ENCODE measurements around the gene HS1BP3. TPM values are rescaled to one million over a fixed set of nuclear protein-coding genes. Genes with fewer than 3 reads are reported as not detected.

The HS1BP3 gene
- total RNA-seq, 2 experiments from 2014 or later = 10.1 to 10.4 TPM

DNA sequence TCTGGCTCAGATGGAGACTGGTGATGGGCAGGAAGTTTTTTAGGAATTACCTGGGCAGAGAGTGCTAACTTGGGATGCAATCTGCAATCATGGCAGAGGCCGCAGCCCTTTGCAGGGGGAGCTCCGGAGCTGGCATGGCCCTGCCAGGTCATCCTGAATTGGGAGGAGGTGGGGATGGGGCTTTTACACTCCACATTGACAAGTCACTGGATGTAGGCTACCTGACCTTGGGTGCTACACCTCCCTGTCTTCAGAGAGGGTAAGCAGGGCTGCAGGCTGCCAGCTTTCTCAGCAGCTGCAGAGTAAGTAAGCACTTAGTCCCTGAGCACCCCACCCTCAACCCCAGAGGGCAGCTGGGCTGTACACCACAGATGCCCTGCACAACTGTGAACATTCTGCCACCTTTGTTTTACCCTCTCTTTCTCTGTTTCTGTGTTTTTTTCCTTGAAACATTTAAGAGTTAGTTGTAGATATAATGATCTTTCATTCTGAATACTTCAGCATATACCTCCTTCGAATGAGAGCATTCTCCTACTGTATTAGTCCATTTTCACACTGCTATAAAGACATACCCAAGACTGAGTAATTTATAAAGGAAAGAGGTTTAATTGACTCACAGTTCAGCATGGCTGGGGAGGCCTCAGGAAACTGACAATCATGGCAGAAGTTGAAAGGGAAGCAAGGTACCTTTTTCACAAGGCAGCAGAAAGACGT is 6.8 kb upstream of the HS1BP3 start:
- Mint-ChIP-seq H3K27ac (no peak overlapping the region), H3K4me1 (ENCODE audit: low read depth) (peaks cover 5% of the 10 kb centered on the region), H3K27me3 (peaks cover 24% of the 10 kb centered on the region), H3K9me3 (no peaks in the 10 kb centered on the region), H3K4me3 (no peak overlapping the region), H3K36me3 (no peaks in the 10 kb centered on the region)
- POLR2A ChIA-PET = no interaction called here
- CTCF ChIA-PET = interaction anchor here (2.8 kb wide), 1 partner anchor 306 kb away, joined by 10 read pairs; no protein-coding TSS in a partner anchor
- DNase-seq = no peak
- intact Hi-C loops (cut with micrococcal nuclease) = no loop called here

DNA sequence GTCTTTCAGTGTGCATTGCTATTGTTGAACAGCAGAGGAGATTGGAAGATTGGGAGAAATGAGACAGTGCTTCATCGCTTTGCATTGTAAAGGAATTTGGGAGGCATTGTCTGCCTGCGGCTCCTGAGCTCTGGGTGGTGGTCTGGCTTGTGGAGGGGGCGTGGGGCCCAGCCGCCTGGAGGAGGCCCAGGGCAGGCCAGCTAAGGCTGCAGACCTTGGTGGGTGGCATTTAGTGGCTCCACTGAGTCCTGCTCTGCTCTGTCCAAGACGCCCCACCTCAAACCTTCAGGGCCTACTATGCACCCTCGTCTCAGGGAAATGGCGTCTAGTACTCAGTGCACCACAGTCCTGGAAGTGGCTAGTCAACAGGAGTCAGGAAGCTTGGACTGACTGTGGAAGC is 5.7 kb upstream of the HS1BP3 start:
- POLR2A ChIA-PET = no interaction called here
- no peak overlapping the region for H3K4me3 Mint-ChIP-seq
- intact Hi-C loops (cut with micrococcal nuclease) = no loop called here

DNA sequence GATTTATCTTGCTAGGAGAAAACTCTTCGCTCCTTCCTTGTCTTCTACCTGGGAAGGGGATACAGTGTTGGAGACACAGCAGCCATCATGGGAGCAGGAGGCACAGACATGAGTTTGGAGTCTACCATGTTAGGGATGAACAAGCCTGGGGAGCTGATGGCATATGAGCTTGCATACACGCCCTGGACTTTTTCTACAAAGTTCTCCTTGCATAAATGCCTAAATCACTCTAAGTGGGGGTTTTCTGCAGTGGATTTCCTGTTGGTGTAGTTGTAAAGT is 3.6 kb upstream of the HS1BP3 start:
- Mint-ChIP-seq H3K9me3 (no peaks in the 10 kb centered on the region), H3K4me1 (ENCODE audit: low read depth) (peaks cover 25% of the 10 kb centered on the region), H3K4me3 (no peak overlapping the region), H3K27me3 (peaks cover 5% of the 10 kb centered on the region), H3K27ac (no peak overlapping the region), H3K36me3 (no peaks in the 10 kb centered on the region)
- POLR2A ChIA-PET = no interaction called here
- CTCF ChIA-PET = interaction anchor here (1.9 to 2.6 kb wide), 2 partner anchors 12 kb away, joined by 6 to 8 read pairs; no protein-coding TSS in a partner anchor
- intact Hi-C loops (cut with micrococcal nuclease) = no loop called here
- no peak for DNase-seq

More for the DNA sequence above, 5.7 kb upstream of the HS1BP3 start:
- Mint-ChIP-seq H3K27ac (no peak overlapping the region), H3K9me3 (no peaks in the 10 kb centered on the region), H3K4me1 (ENCODE audit: low read depth) (peaks cover 10% of the 10 kb centered on the region), H3K36me3 (no peaks in the 10 kb centered on the region), H3K27me3 (peaks cover 13% of the 10 kb centered on the region)
- CTCF ChIA-PET = interaction anchor here (0.7 to 2.8 kb wide), 5 partner anchors 10 to 308 kb away, joined by 3 to 10 read pairs (median 3); no protein-coding TSS in a partner anchor
- no peak for DNase-seq

DNA sequence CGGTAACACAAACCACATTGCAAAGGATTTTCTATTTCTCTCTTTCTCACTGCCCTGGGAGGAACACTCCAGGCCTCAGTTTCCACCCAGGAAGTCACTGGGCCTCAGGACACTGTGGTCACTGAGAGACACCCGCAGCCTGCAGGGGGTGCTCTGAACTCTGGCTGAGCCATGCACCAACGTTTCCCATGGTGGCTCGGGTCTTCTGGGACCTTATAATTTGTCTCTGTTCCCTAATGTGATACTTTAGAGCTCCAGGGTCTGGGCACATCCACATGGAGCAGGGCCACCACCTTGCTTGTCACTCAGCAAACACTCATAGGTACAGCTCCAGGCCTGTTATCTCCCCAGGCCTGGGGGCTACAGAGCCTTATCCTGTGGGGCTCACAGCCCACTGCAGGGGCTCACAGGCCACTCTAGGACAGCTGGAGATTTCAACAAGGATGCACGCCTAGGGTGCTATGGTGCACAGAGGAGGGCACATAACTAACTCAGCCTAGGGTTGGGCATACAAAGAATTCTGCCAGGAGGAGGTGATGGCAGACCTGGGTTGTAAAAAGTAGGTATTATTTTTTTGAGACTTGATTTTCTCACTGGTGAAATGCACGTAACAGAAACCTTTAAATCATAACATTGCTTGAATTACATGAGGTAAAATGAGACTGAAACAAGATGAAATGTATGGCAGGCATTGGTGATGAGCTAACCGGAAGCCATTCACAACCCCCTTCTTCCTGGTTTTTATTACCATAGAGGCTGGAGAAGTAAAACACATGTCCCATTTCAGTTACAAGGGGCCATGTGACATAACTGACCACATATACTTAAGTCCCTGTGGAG is 3.0 kb upstream of the HS1BP3 start:
- Mint-ChIP-seq H3K9me3 (no peaks in the 10 kb centered on the region), H3K27ac (no peak overlapping the region), H3K27me3 (peaks cover 3% of the 10 kb centered on the region), H3K4me1 (ENCODE audit: low read depth) (peaks cover 29% of the 10 kb centered on the region), H3K36me3 (no peaks in the 10 kb centered on the region), H3K4me3 (no peak overlapping the region)
- ChIA-PET POLR2A (no interaction called here), CTCF (interaction anchor here (0.9 to 1.9 kb wide), 2 partner anchors 12 kb away, joined by 3 to 6 read pairs; no protein-coding TSS in a partner anchor)
- DNase-seq = no peak
- intact Hi-C loops (cut with micrococcal nuclease) = no loop called here

DNA sequence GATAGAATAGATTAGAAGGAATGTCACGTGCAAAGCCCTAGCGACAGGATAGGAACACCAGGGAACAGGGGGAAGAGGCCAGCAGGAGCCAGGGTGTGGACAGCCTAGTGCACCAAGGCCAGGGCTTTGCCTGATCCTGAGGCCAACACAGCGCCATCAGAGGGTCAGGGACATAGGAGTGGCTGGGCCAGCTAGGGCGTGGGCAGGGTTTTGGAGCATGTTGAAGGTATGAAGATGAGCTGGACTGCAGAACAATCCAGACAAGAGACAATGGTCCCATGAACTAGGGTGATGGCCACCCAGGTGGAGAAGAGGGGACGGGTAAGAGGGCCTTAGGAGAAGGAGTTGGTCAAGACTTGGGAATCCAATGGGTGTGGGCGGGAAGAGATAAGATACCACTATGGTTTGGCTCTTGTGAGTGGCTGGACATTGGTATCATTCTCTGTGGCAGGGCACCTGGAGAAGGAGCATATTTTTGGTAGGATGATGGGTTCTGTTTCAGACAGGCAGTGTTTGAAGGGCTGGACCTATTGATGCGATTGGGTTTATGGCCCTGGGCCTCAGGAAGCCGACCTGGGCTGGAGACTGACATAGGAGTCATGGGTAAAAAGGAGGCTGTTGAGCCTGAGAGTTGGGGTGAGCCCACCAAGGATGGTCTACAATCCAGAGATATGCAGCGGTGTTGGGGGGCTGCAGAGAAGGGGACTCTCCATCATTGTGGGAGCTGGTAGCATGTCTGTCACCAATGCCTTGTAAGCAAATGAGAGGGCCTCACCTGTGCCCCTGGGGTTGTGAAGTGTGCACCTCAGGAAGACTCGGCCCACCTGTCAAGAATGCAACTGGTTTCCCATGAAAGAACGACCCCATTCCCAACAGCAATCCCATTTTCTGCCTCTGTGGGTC is 2.0 kb upstream of the HS1BP3 start:
- no peak overlapping the region for H3K4me3 Mint-ChIP-seq
- CTCF ChIA-PET = interaction anchor here (0.9 to 3.1 kb wide), 5 partner anchors 9 to 313 kb away, joined by 3 to 58 read pairs (median 31); no protein-coding TSS in a partner anchor
- no peaks in the 10 kb centered on the region for H3K27me3 Mint-ChIP-seq
- H3K27ac Mint-ChIP-seq = no peak overlapping the region
- H3K36me3 Mint-ChIP-seq = no peaks in the 10 kb centered on the region
- peaks cover 26% of the 10 kb centered on the region for H3K4me1 Mint-ChIP-seq (ENCODE audit: low read depth)
- POLR2A ChIA-PET = no interaction called here
- intact Hi-C loops (cut with micrococcal nuclease) = no loop called here
- no peaks in the 10 kb centered on the region for H3K9me3 Mint-ChIP-seq
- no peak for DNase-seq

DNA sequence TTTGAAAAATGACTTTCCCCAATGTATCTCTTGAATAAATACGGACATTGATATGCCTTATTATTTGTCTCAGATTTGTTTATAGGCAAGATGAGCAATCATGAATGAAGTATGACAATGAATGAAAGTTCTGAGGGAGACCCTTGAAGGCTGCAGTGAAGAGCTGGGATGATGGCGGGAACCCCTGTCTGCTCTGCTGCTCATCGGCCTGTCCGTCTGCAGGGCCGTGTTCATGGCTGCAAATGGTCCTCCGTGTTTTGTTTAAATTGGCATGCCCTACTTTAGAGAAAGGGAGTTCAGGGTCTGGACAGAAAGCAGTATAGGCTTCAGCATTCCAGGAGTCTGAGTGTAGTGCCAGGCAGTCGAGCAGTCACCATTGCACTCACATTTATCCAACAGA is 1.2 kb upstream of the HS1BP3 start:
- H3K27ac Mint-ChIP-seq = no peak overlapping the region
- H3K4me3 Mint-ChIP-seq = no peak overlapping the region

DNA sequence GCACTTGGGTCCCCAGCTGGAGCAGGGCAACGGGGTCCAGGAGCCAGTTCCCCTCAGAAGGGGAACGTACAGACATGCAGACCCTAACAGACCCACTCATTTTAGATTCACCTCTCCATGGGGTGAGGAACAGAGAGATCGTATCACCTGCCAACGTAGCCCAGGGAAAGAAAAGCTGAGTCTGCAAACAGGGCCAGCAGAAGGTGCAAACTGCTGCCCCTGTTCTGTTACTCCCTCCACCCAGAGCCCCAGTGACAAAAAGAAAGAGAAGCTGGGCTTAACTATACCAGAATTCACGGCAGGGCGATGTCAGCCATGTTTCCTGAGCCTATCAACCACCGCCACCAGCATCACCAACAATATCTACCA is 817 bp upstream of the HS1BP3 start:
- ChIA-PET POLR2A (interaction anchor here (4.8 kb wide), 1 partner anchor 204 kb away, joined by 35 read pairs; the partner anchor contains the start of gene RHOB), CTCF (interaction anchor here (0.6 to 3.5 kb wide), 38 partner anchors 9 to 600 kb away, joined by 3 to 58 read pairs (median 5); partner anchors contain the start of genes GDF7, LAPTM4A and RHOB)
- no peak for DNase-seq
- Mint-ChIP-seq H3K27ac (no peak overlapping the region), H3K4me3 (peak overlapping the region; percentile 78), H3K9me3 (no peaks in the 10 kb centered on the region), H3K4me1 (ENCODE audit: low read depth) (peaks cover 24% of the 10 kb centered on the region), H3K27me3 (no peaks in the 10 kb centered on the region), H3K36me3 (no peaks in the 10 kb centered on the region)
- intact Hi-C loops (cut with micrococcal nuclease) = loop anchor here (1.0 to 2.0 kb wide), 5 partner anchors 171 to 750 kb away; partner anchors contain the start of genes LDAH, RHOB and TTC32

More for the DNA sequence above, 1.2 kb upstream of the HS1BP3 start:
- Mint-ChIP-seq H3K27me3 (no peaks in the 10 kb centered on the region), H3K9me3 (no peaks in the 10 kb centered on the region), H3K4me1 (ENCODE audit: low read depth) (peaks cover 24% of the 10 kb centered on the region), H3K36me3 (no peaks in the 10 kb centered on the region)
- ChIA-PET CTCF (interaction anchor here (1.1 to 3.5 kb wide), 12 partner anchors 9 to 350 kb away, joined by 3 to 58 read pairs (median 12); no protein-coding TSS in a partner anchor), POLR2A (interaction anchor here (4.8 kb wide), 1 partner anchor 205 kb away, joined by 35 read pairs; the partner anchor contains the start of gene RHOB)
- intact Hi-C loops (cut with micrococcal nuclease) = no loop called here
- DNase-seq = no peak

DNA sequence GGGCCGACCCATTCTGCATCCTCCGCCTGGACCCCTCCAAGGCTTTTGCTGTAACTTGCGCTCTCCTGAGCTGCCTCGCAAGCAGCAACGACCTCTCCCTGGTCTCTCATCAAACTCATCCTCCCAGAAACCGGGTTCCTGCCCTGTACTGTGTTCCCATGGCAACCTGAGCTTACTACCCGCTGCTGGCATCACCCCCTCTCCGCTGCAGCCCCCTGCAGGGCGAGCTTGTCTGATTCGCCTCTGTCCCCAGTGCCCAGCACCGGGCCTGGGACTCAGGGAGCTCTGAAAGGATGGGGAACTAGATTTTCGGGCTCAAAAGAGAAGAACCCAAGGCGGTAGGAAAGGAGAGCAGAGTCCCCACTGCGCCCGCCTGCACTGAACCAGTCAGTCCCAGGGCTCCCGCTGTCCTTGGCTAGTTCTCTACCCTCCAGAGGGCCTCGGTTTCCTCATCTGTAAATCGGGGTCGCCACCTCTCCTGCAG is 463 bp downstream of the HS1BP3 start:
- intact Hi-C loops (cut with micrococcal nuclease) = loop anchor here (2.0 kb wide), 1 partner anchor 172 kb away; the partner anchor contains the start of gene LDAH
- H3K27ac Mint-ChIP-seq = no peak overlapping the region

DNA sequence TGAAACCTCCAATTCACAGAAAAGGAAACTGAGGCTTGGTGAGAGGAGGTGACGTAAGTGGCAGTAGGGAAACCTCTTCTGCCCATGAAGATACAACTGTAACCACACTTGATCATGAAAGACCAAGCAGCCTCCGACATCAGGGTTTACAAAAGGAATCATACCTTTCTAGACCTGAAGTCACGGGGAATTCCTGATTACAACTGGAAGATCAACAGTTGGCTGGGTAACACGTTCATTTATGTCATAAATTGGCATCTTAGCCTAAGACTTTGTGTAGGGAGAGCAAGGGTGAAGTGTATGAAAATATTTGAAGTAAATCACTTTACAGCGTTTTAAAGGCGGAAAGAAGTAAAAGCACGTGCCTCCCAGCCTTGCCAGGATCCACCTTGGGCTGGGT is 922 bp downstream of the HS1BP3 start:
- intact Hi-C loops (cut with micrococcal nuclease) = loop anchor here (2.0 kb wide), 1 partner anchor 173 kb away; the partner anchor contains the start of gene LDAH
- Mint-ChIP-seq H3K36me3 (no peaks in the 10 kb centered on the region), H3K27ac (no peak overlapping the region), H3K4me1 (ENCODE audit: low read depth) (peaks cover 24% of the 10 kb centered on the region), H3K27me3 (no peaks in the 10 kb centered on the region), H3K4me3 (peak overlapping the region; percentile 83), H3K9me3 (no peaks in the 10 kb centered on the region)
- ChIA-PET POLR2A (interaction anchor here (1.1 to 4.8 kb wide), 2 partner anchors 8 to 202 kb away, joined by 3 to 35 read pairs; partner anchors contain the start of gene RHOB), CTCF (interaction anchor here (0.6 to 3.5 kb wide), 22 partner anchors 8 to 635 kb away, joined by 3 to 58 read pairs (median 8); partner anchors contain the start of genes GDF7 and RHOB)
- DNase-seq = no peak

More for the DNA sequence above, 463 bp downstream of the HS1BP3 start:
- Mint-ChIP-seq H3K27me3 (no peaks in the 10 kb centered on the region), H3K36me3 (no peaks in the 10 kb centered on the region), H3K9me3 (no peaks in the 10 kb centered on the region), H3K4me3 (peak overlapping the region; percentile 83), H3K4me1 (ENCODE audit: low read depth) (peaks cover 24% of the 10 kb centered on the region)
- CTCF ChIA-PET = interaction anchor here (0.6 to 3.5 kb wide), 30 partner anchors 8 to 635 kb away, joined by 3 to 58 read pairs (median 5); partner anchors contain the start of genes GDF7, LAPTM4A and RHOB
- POLR2A ChIA-PET = interaction anchor here (1.1 to 4.8 kb wide), 2 partner anchors 8 to 203 kb away, joined by 3 to 35 read pairs; partner anchors contain the start of gene RHOB
- DNase-seq = peak; percentile 42

DNA sequence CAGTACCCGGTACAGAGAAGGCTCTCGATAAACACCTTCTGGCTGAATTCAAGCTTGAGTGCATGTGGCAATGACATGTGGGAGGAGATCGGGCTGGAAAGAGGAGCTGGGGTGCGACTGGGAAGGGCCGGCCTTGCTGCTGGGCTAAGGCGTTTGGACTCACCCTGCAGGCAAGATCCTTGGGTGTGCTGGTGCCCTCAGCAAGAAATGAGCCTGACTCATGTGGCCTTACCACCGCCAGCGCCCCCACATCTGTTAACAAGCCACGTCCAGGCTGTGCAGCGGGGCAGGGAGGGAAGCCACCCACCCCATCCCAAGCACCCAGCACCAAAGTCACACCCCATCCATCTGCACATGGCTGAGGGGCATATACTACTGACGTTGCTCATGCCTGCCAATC is 1.3 kb downstream of the HS1BP3 start:
- Mint-ChIP-seq H3K4me3 (peak overlapping the region; percentile 83), H3K4me1 (ENCODE audit: low read depth) (peaks cover 24% of the 10 kb centered on the region), H3K9me3 (no peaks in the 10 kb centered on the region), H3K36me3 (no peaks in the 10 kb centered on the region), H3K27me3 (no peaks in the 10 kb centered on the region), H3K27ac (no peak overlapping the region)
- CTCF ChIA-PET = interaction anchor here (0.6 to 3.5 kb wide), 13 partner anchors 7 to 634 kb away, joined by 3 to 34 read pairs (median 6); no protein-coding TSS in a partner anchor
- intact Hi-C loops (cut with micrococcal nuclease) = no loop called here
- no peak for DNase-seq
- POLR2A ChIA-PET = interaction anchor here (4.8 kb wide), 1 partner anchor 202 kb away, joined by 35 read pairs; the partner anchor contains the start of gene RHOB

DNA sequence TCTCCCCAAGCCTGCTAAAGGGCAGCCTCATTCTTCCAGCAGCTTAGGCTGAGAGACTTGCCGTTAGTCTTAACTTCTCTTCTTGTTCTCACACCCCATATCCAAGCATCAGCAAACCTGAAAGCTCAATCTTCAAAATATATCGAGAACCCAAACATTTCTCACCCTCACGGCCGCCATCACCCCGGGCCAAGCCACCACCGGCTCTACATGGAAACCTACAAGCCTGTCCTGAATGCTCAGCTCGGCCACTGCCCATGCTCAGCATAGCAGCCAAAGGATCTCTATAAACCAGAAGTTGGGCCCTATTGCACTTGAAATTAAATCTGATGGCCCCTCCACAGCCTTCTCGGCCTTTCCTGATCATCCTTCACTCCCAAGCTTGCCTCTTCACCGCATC is 2.1 kb downstream of the HS1BP3 start:
- POLR2A ChIA-PET = interaction anchor here (0.6 to 4.8 kb wide), 2 partner anchors 21 to 201 kb away, joined by 3 to 35 read pairs; partner anchors contain the start of gene RHOB
- Mint-ChIP-seq H3K27me3 (no peaks in the 10 kb centered on the region), H3K4me3 (no peak overlapping the region), H3K4me1 (ENCODE audit: low read depth) (peaks cover 24% of the 10 kb centered on the region), H3K9me3 (no peaks in the 10 kb centered on the region), H3K36me3 (no peaks in the 10 kb centered on the region), H3K27ac (no peak overlapping the region)
- intact Hi-C loops (cut with micrococcal nuclease) = no loop called here
- no peak for DNase-seq
- CTCF ChIA-PET = interaction anchor here (0.8 to 3.5 kb wide), 6 partner anchors 13 to 322 kb away, joined by 3 to 27 read pairs (median 6); no protein-coding TSS in a partner anchor
